Measurements from ENCODE around the gene VKORC1.

VKORC1 gene

DNA sequence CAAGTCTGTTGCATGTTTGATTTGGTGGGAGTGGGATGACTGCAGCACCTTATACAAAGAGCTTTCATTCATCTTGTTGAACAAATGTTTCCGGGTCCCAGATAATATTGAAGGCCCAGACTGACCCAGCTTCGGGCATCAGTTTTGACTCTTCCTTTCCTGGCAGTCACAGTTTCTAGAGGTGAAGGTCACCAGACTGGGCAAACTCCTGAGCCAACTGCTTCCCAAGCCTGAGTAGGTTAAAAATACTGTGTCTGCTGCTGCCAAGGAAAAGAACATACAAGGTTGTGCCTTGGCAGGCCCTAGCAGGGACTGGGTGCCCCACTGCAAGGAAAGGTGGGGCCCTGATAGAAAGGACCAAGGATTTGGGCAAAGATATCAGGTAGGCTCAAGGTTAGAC is 18.1 kb upstream of the VKORC1 start:
- Histone ChIP-seq H2BK120ac (ENCODE audit: low read depth, low read length) (no peak overlapping the region), H3K14ac (ENCODE audit: low read length in 2 of 2) (no peak overlapping the region), H2BK5ac (ENCODE audit: low read depth, low read length, poor library complexity, severe bottlenecking) (no peak overlapping the region), H3K27ac (ENCODE audit: low read length, poor library complexity, severe bottlenecking) (peak overlapping the region; percentile 90), H3K4me2 (ENCODE audit: low read length, poor library complexity, severe bottlenecking) (no peak overlapping the region), H4K91ac (ENCODE audit: low read length) (no peak overlapping the region), H3K4me1 (ENCODE audit: control insufficient read depth, insufficient read depth, low read depth, low read length) (peaks cover 32% of the 10 kb centered on the region), H3K27me3 (ENCODE audit: control insufficient read depth in 1 of 2, insufficient read depth in 1 of 2, low read length in 2 of 2) (no peaks in the 10 kb centered on the region), H3K18ac (ENCODE audit: low read depth in 1 of 2, low read length in 2 of 2) (no peak overlapping the region), H3K79me1 (replicated peaks; ENCODE audit: low read length, poor library complexity, severe bottlenecking) (peaks cover 42% of the 10 kb centered on the region), H2AK5ac (ENCODE audit: low read length, severe bottlenecking) (peak overlapping the region; percentile 33), H3K4me3 (ENCODE audit: insufficient read depth in 1 of 2, low read depth in 1 of 2, low read length in 2 of 2) (no peak overlapping the region), H3K9ac (ENCODE audit: low read length) (no peak overlapping the region), H3K36me3 (ENCODE audit: control insufficient read depth in 1 of 2, insufficient read depth in 2 of 2, low read depth in 1 of 2, low read length in 2 of 2) (peaks cover 40 to 43% of the 10 kb centered on the region in 2 experiments), H3K4ac (ENCODE audit: low read depth in 1 of 2, low read length in 2 of 2) (no peak overlapping the region), H2BK15ac (ENCODE audit: low read depth, poor library complexity, severe bottlenecking) (no peak overlapping the region), H2AFZ (ENCODE audit: low read depth, low read length) (no peak overlapping the region), H3K23ac (ENCODE audit: low read length in 2 of 2) (no peak overlapping the region), H3K9me3 (ENCODE audit: control insufficient read depth, low read length) (no peaks in the 10 kb centered on the region), H4K8ac (ENCODE audit: low read length) (no peak overlapping the region), H2BK12ac (ENCODE audit: low read length in 2 of 2) (no peak overlapping the region)
- no peak for DNase-seq
- 96% methylated on average over 2 of the region's 2 CpGs for WGBS

DNA sequence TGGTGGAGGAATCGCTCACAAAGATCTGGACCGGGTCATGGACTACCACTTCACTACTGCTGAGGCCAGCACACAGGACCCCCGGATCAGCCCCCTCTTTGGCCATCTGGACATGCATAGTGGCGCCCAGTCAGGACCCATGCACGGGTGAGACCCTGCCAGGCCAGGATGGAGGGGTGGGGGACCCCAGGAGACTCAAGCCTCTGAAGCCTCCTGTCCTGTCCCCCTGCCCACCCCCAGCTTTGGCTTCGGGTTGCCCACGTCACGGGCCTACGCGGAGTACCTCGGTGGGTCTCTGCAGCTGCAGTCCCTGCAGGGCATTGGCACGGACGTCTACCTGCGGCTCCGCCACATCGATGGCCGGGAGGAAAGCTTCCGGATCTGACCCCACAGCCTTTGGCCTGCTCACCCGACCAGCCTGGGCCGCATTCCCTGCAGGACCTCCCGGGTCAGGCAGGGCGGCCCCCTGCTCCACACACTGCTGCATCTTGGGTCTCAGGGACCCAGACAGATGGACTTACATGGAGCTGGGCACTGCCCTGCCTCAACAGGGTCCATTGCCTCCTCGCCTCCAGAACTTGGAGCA is 17.4 kb upstream of the VKORC1 start:
- no peak overlapping the region for H4K8ac ChIP-seq (ENCODE audit: low read length)
- peaks cover 42% of the 10 kb centered on the region for H3K79me1 ChIP-seq (replicated peaks; ENCODE audit: low read length, poor library complexity, severe bottlenecking)
- no peak overlapping the region for H3K14ac ChIP-seq (ENCODE audit: low read length in 2 of 2)
- H4K91ac ChIP-seq (ENCODE audit: low read length), result no peak overlapping the region
- peaks cover 40 to 43% of the 10 kb centered on the region in 2 experiments for H3K36me3 ChIP-seq (ENCODE audit: control insufficient read depth in 1 of 2, insufficient read depth in 2 of 2, low read depth in 1 of 2, low read length in 2 of 2)
- H3K4me3 ChIP-seq (ENCODE audit: insufficient read depth in 1 of 2, low read depth in 1 of 2, low read length in 2 of 2), result no peak overlapping the region
- no peak overlapping the region for H3K18ac ChIP-seq (ENCODE audit: low read depth in 1 of 2, low read length in 2 of 2)
- H3K9me3 ChIP-seq (ENCODE audit: control insufficient read depth, low read length), result no peaks in the 10 kb centered on the region
- no peak overlapping the region for H3K23ac ChIP-seq (ENCODE audit: low read length in 2 of 2)
- H2BK15ac ChIP-seq (ENCODE audit: low read depth, poor library complexity, severe bottlenecking), result no peak overlapping the region
- H3K4ac ChIP-seq (ENCODE audit: low read depth in 1 of 2, low read length in 2 of 2), result no peak overlapping the region
- no peak overlapping the region for H3K27ac ChIP-seq (ENCODE audit: low read length, poor library complexity, severe bottlenecking)
- DNase-seq, result no peak
- H3K9ac ChIP-seq (ENCODE audit: low read length), result no peak overlapping the region
- H2BK5ac ChIP-seq (ENCODE audit: low read depth, low read length, poor library complexity, severe bottlenecking), result no peak overlapping the region
- H2AFZ ChIP-seq (ENCODE audit: low read depth, low read length), result no peak overlapping the region
- no peaks in the 10 kb centered on the region for H3K27me3 ChIP-seq (ENCODE audit: control insufficient read depth in 1 of 2, insufficient read depth in 1 of 2, low read length in 2 of 2)
- WGBS, result 98% methylated on average over 23 of the region's 23 CpGs
- no peak overlapping the region for H2BK120ac ChIP-seq (ENCODE audit: low read depth, low read length)
- peaks cover 32% of the 10 kb centered on the region for H3K4me1 ChIP-seq (ENCODE audit: control insufficient read depth, insufficient read depth, low read depth, low read length)
- H3K4me2 ChIP-seq (ENCODE audit: low read length, poor library complexity, severe bottlenecking), result no peak overlapping the region
- H2BK12ac ChIP-seq (ENCODE audit: low read length in 2 of 2), result no peak overlapping the region
- H2AK5ac ChIP-seq (ENCODE audit: low read length, severe bottlenecking), result no peak overlapping the region

DNA sequence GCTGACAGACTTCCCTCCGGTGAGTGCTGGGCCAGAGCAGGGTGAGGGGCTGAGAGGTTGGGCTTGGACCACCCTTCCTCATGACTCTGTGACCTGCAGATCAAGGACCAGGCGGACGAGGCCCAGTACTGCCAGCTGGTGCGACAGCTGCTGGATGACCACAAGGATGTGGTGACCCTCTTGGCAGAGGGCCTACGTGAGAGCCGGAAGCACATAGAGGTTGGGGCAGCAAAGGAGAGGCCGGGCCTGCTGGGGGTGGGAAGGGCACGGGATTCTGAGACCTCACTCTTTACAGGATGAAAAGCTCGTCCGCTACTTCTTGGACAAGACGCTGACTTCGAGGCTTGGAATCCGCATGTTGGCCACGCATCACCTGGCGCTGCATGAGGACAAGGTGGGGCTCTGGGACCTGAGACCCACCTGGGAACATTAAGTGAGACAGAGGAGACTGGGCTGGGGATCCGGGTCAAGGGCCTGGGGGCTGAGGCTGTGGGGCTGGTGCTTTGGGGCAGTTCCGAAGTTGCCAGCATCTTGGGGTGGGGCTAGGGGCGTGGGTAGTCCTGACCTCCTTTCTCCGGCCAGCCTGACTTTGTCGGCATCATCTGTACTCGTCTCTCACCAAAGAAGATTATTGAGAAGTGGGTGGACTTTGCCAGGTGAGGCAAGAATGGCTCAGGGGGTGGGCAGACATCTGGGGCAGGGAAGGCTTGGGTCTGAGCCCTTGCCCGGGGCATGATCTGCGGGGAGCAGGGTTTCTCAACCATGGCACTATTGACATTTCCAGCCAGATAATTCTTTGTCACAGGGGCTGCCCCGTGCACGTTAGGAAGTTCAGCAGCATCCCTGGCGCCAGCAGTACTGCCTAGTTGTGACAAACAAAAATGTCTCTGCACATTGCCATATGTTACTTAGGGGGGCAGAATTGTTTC is 15.8 kb upstream of the VKORC1 start:
- WGBS, result 95% methylated on average over 26 of the region's 26 CpGs
- Histone ChIP-seq H2AK5ac (ENCODE audit: low read length, severe bottlenecking) (no peak overlapping the region), H4K91ac (ENCODE audit: low read length) (peak overlapping the region; percentile 18), H3K14ac (ENCODE audit: low read length in 2 of 2) (no peak overlapping the region), H3K4me2 (ENCODE audit: low read length, poor library complexity, severe bottlenecking) (no peak overlapping the region), H3K4me1 (ENCODE audit: control insufficient read depth, insufficient read depth, low read depth, low read length) (peaks cover 32% of the 10 kb centered on the region), H3K4me3 (ENCODE audit: insufficient read depth in 1 of 2, low read depth in 1 of 2, low read length in 2 of 2) (peak overlapping the region in 1 of 2 experiments; percentile 0), H2BK12ac (ENCODE audit: low read length in 2 of 2) (no peak overlapping the region), H3K79me1 (replicated peaks; ENCODE audit: low read length, poor library complexity, severe bottlenecking) (peaks cover 40% of the 10 kb centered on the region), H2BK5ac (ENCODE audit: low read depth, low read length, poor library complexity, severe bottlenecking) (no peak overlapping the region), H3K23ac (ENCODE audit: low read length in 2 of 2) (no peak overlapping the region), H3K36me3 (ENCODE audit: control insufficient read depth in 1 of 2, insufficient read depth in 2 of 2, low read depth in 1 of 2, low read length in 2 of 2) (peaks cover 40 to 43% of the 10 kb centered on the region in 2 experiments), H3K27me3 (ENCODE audit: control insufficient read depth in 1 of 2, insufficient read depth in 1 of 2, low read length in 2 of 2) (no peaks in the 10 kb centered on the region), H3K9ac (ENCODE audit: low read length) (no peak overlapping the region), H3K18ac (ENCODE audit: low read depth in 1 of 2, low read length in 2 of 2) (no peak overlapping the region), H2BK15ac (ENCODE audit: low read depth, poor library complexity, severe bottlenecking) (no peak overlapping the region), H3K4ac (ENCODE audit: low read depth in 1 of 2, low read length in 2 of 2) (no peak overlapping the region), H2AFZ (ENCODE audit: low read depth, low read length) (no peak overlapping the region), H4K8ac (ENCODE audit: low read length) (no peak overlapping the region), H3K27ac (ENCODE audit: low read length, poor library complexity, severe bottlenecking) (no peak overlapping the region), H3K9me3 (ENCODE audit: control insufficient read depth, low read length) (no peaks in the 10 kb centered on the region), H2BK120ac (ENCODE audit: low read depth, low read length) (no peak overlapping the region)
- DNase-seq, result no peak

DNA sequence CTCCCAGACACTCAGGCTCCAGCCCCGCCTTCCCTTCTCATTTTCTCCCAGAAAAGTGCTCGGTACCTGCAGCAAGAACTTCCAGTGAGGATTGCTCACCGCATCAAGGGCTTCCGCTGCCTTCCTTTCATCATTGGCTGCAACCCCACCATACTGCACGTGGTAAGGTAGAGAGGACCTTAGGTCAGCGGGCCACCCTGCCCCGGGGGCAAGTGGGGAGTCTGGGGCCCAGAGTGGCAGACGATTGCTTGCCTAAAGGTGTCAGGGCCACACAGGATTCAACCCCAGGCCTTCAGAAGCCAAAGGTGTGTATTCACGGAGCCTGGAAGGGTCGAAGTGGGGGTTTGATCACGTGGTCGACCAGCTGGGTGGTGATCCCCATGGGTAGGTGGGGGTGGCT is 15.0 kb upstream of the VKORC1 start:
- Histone ChIP-seq H3K23ac (ENCODE audit: low read length in 2 of 2) (peak overlapping the region in 1 of 2 experiments; percentile 41), H2BK5ac (ENCODE audit: low read depth, low read length, poor library complexity, severe bottlenecking) (no peak overlapping the region), H3K4ac (ENCODE audit: low read depth in 1 of 2, low read length in 2 of 2) (no peak overlapping the region), H2AFZ (ENCODE audit: low read depth, low read length) (no peak overlapping the region), H2BK15ac (ENCODE audit: low read depth, poor library complexity, severe bottlenecking) (no peak overlapping the region), H3K4me3 (ENCODE audit: insufficient read depth in 1 of 2, low read depth in 1 of 2, low read length in 2 of 2) (peak overlapping the region in 1 of 2 experiments; percentile 88), H2BK120ac (ENCODE audit: low read depth, low read length) (no peak overlapping the region), H3K36me3 (ENCODE audit: control insufficient read depth in 1 of 2, insufficient read depth in 2 of 2, low read depth in 1 of 2, low read length in 2 of 2) (peaks cover 40 to 43% of the 10 kb centered on the region in 2 experiments), H4K8ac (ENCODE audit: low read length) (no peak overlapping the region), H2BK12ac (ENCODE audit: low read length in 2 of 2) (no peak overlapping the region), H4K91ac (ENCODE audit: low read length) (no peak overlapping the region), H3K27ac (ENCODE audit: low read length, poor library complexity, severe bottlenecking) (no peak overlapping the region), H3K4me2 (ENCODE audit: low read length, poor library complexity, severe bottlenecking) (no peak overlapping the region), H3K18ac (ENCODE audit: low read depth in 1 of 2, low read length in 2 of 2) (no peak overlapping the region), H3K9ac (ENCODE audit: low read length) (no peak overlapping the region), H3K14ac (ENCODE audit: low read length in 2 of 2) (no peak overlapping the region), H2AK5ac (ENCODE audit: low read length, severe bottlenecking) (no peak overlapping the region), H3K4me1 (ENCODE audit: control insufficient read depth, insufficient read depth, low read depth, low read length) (peaks cover 32% of the 10 kb centered on the region), H3K79me1 (replicated peaks; ENCODE audit: low read length, poor library complexity, severe bottlenecking) (peaks cover 40% of the 10 kb centered on the region), H3K9me3 (ENCODE audit: control insufficient read depth, low read length) (no peaks in the 10 kb centered on the region), H3K27me3 (ENCODE audit: control insufficient read depth in 1 of 2, insufficient read depth in 1 of 2, low read length in 2 of 2) (no peaks in the 10 kb centered on the region)
- DNase-seq, result no peak
- 95% methylated on average over 12 of the region's 12 CpGs for WGBS
